Measurements from ENCODE around the gene KIFC3. TPM values are rescaled to one million over a fixed set of nuclear protein-coding genes. Genes with fewer than 3 reads are reported as not detected.
"Not testable (repeated sequence)": the region's sequence is repeated elsewhere in the genome, so short reads cannot be mapped to it uniquely, and the experiment has no call there.

KIFC3 gene
- total and polyA plus RNA-seq, 2 of the 13 experiments (the other 11 are each of a cell fraction or from before 2014, with no cell fraction given) = 42.1 to 45.3 TPM

DNA sequence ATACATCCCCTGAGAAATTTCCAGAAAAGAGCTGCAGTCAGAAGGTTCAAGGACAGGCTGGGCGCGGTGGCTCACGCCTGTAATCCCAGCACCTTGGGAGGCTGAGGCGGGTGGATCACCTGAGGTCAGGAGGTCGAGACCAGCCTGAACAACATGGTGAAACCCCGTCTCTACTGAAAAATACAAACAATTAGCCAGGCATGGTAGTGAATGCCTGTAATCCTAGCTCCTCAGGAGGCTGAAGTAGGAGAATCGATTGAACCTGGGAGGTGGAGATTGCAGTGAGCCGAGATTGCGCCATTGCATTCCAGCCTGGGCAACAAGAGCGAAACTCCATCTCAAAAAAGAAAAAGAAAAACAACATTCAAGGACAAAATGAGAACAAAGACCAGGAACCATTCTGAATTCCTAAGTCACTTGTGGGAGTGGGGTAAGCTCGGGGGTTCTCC is 19.7 kb downstream of the KIFC3 start (continued):
- TF ChIP-seq, protein P1, sequence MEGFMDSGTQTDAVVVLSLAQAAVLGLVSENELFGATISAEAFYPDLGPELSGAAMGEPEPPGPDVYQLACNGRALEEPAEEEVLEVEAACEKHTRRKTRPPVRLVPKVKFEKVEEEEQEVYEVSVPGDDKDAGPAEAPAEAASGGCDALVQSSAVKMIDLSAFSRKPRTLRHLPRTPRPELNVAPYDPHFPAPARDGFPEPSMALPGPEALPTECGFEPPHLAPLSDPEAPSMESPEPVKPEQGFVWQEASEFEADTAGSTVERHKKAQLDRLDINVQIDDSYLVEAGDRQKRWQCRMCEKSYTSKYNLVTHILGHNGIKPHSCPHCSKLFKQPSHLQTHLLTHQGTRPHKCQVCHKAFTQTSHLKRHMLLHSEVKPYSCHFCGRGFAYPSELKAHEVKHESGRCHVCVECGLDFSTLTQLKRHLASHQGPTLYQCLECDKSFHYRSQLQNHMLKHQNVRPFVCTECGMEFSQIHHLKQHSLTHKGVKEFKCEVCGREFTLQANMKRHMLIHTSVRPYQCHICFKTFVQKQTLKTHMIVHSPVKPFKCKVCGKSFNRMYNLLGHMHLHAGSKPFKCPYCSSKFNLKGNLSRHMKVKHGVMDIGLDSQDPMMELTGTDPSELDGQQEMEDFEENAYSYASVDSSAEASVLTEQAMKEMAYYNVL (CRISPR knock-in tag; IDR thresholded peaks at IDR 0.05; ENCODE audit: borderline replicate concordance) = peak; percentile 100
- TF ChIP-seq ZNF317 (CRISPR knock-in tag; IDR thresholded peaks at IDR 0.05) (0 out of 2 replicates have a peak, but pooled peaks have one; percentile 29), TBX2 (CRISPR knock-in tag; IDR thresholded peaks at IDR 0.05; ENCODE audit: borderline replicate concordance) (peak; percentile 69), HDAC1 (CRISPR knock-in tag; IDR thresholded peaks at IDR 0.05) (peak; percentile 95), TCF12 (CRISPR knock-in tag; IDR thresholded peaks at IDR 0.05) (peak; percentile 80; the same call in 1 of the 2 replicates), MEF2D (CRISPR knock-in tag; IDR thresholded peaks at IDR 0.05) (0 out of 2 replicates have a peak, but pooled peaks have one; percentile 27), ISL2 (CRISPR knock-in tag; IDR thresholded peaks at IDR 0.05) (peak; percentile 89), EP300 (IDR thresholded peaks at IDR 0.05; ENCODE audit: low read depth in 2 of 2, low read length in 2 of 2) (peak in 1 of 2 experiments; percentile 81; a peak in 2 of 4 replicates), EP300 (CRISPR knock-in tag; IDR thresholded peaks at IDR 0.05; ENCODE audit: borderline replicate concordance) (peak; percentile 79; the same call in 1 of the 2 replicates), ZNF574 (CRISPR knock-in tag; IDR thresholded peaks at IDR 0.05) (peak; percentile 80), BORCS8-MEF2B (CRISPR knock-in tag; IDR thresholded peaks at IDR 0.05) (peak; percentile 74; the same call in 1 of the 2 replicates), GATAD2A (CRISPR knock-in tag; IDR thresholded peaks at IDR 0.05) (peak; percentile 99), KLF6 (CRISPR knock-in tag; IDR thresholded peaks at IDR 0.05) (0 out of 2 replicates have a peak, but pooled peaks have one; percentile 43)
- not testable (repeated sequence) for TF ChIP-seq TCF12 (IDR thresholded peaks at IDR 0.05)
- TF ChIP-seq, protein P2, sequence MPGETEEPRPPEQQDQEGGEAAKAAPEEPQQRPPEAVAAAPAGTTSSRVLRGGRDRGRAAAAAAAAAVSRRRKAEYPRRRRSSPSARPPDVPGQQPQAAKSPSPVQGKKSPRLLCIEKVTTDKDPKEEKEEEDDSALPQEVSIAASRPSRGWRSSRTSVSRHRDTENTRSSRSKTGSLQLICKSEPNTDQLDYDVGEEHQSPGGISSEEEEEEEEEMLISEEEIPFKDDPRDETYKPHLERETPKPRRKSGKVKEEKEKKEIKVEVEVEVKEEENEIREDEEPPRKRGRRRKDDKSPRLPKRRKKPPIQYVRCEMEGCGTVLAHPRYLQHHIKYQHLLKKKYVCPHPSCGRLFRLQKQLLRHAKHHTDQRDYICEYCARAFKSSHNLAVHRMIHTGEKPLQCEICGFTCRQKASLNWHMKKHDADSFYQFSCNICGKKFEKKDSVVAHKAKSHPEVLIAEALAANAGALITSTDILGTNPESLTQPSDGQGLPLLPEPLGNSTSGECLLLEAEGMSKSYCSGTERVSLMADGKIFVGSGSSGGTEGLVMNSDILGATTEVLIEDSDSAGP (CRISPR knock-in tag; IDR thresholded peaks at IDR 0.05; ENCODE audit: borderline replicate concordance) = 0 out of 2 replicates have a peak, but pooled peaks have one; percentile 8
- TF ChIP-seq, protein P3, sequence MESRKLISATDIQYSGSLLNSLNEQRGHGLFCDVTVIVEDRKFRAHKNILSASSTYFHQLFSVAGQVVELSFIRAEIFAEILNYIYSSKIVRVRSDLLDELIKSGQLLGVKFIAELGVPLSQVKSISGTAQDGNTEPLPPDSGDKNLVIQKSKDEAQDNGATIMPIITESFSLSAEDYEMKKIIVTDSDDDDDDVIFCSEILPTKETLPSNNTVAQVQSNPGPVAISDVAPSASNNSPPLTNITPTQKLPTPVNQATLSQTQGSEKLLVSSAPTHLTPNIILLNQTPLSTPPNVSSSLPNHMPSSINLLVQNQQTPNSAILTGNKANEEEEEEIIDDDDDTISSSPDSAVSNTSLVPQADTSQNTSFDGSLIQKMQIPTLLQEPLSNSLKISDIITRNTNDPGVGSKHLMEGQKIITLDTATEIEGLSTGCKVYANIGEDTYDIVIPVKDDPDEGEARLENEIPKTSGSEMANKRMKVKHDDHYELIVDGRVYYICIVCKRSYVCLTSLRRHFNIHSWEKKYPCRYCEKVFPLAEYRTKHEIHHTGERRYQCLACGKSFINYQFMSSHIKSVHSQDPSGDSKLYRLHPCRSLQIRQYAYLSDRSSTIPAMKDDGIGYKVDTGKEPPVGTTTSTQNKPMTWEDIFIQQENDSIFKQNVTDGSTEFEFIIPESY (CRISPR knock-in tag; IDR thresholded peaks at IDR 0.05) = peak; percentile 68
- TF ChIP-seq, protein P4, sequence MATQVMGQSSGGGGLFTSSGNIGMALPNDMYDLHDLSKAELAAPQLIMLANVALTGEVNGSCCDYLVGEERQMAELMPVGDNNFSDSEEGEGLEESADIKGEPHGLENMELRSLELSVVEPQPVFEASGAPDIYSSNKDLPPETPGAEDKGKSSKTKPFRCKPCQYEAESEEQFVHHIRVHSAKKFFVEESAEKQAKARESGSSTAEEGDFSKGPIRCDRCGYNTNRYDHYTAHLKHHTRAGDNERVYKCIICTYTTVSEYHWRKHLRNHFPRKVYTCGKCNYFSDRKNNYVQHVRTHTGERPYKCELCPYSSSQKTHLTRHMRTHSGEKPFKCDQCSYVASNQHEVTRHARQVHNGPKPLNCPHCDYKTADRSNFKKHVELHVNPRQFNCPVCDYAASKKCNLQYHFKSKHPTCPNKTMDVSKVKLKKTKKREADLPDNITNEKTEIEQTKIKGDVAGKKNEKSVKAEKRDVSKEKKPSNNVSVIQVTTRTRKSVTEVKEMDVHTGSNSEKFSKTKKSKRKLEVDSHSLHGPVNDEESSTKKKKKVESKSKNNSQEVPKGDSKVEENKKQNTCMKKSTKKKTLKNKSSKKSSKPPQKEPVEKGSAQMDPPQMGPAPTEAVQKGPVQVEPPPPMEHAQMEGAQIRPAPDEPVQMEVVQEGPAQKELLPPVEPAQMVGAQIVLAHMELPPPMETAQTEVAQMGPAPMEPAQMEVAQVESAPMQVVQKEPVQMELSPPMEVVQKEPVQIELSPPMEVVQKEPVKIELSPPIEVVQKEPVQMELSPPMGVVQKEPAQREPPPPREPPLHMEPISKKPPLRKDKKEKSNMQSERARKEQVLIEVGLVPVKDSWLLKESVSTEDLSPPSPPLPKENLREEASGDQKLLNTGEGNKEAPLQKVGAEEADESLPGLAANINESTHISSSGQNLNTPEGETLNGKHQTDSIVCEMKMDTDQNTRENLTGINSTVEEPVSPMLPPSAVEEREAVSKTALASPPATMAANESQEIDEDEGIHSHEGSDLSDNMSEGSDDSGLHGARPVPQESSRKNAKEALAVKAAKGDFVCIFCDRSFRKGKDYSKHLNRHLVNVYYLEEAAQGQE (IDR thresholded peaks at IDR 0.05; ENCODE audit: borderline replicate concordance in 1 of 2, low read depth in 1 of 2, low read length in 2 of 2) = peak in 1 of 2 experiments; percentile 62; a peak in 2 of 4 replicates

Data from HepG2 (cell line).